MCF 10A (cell line): ENCODE results near the gene PPARD. TPM values are rescaled to one million over a fixed set of nuclear protein-coding genes. Genes with fewer than 3 reads are reported as not detected.

ENCODE experiments used
- BruUV-seq: library from RNA; stranded (reverse); fragments of 400-500 nt; replicated peaks from 2 replicates; lab custom pipeline; 2021; lab: Mats Ljungman, UMichigan
- CTCF ChIA-PET: fragments of 300-600 bp; sonication (Branson Sonifier 250); formaldehyde crosslinking; extraction: SDS; loops from one replicate; lab custom pipeline; 2021; ENCODE audit warnings: antibody characterized with exemption, inconsistent platforms; lab: Yijun Ruan, JAX
- POLR2A ChIA-PET: fragments of 300-600, 350-650 bp; sonication (Branson Sonifier 250); formaldehyde crosslinking; extraction: SDS; loops from one replicate; lab custom pipeline; 2020; ENCODE audit warnings: antibody characterized with exemption, inconsistent platforms; lab: Yijun Ruan, JAX
- DNase-seq: peaks from one replicate; pipeline ENCODE4 v3.0.0-alpha.2; 2018; ENCODE audit not compliant: unreplicated experiment
- H3K27ac Mint-ChIP-seq: one replicate; pipeline ENCODE4 v1.8.0; 2022; ENCODE audit warnings: mild to moderate bottlenecking, low read depth, mixed read lengths; ENCODE audit not compliant: unreplicated experiment
- H3K27me3 Mint-ChIP-seq: one replicate; pipeline ENCODE4 v1.8.0; 2022; ENCODE audit warnings: mixed read lengths; ENCODE audit not compliant: insufficient read depth, unreplicated experiment
- H3K36me3 Mint-ChIP-seq: one replicate; pipeline ENCODE4 v1.8.0; 2022; ENCODE audit warnings: mild to moderate bottlenecking, moderate library complexity, mixed read lengths; ENCODE audit not compliant: insufficient read depth, unreplicated experiment
- H3K4me1 Mint-ChIP-seq: one replicate; pipeline ENCODE4 v1.8.0; 2022; ENCODE audit warnings: mixed read lengths; ENCODE audit not compliant: insufficient read depth, unreplicated experiment
- H3K4me3 Mint-ChIP-seq: one replicate; pipeline ENCODE4 v1.8.0; 2022; ENCODE audit warnings: mild to moderate bottlenecking, moderate library complexity, mixed read lengths; ENCODE audit not compliant: unreplicated experiment
- H3K9me3 Mint-ChIP-seq: one replicate; pipeline ENCODE4 v1.8.0; 2022; ENCODE audit warnings: mixed read lengths; ENCODE audit not compliant: unreplicated experiment
- intact Hi-C: fragments of 100-400 bp; cut with micrococcal nuclease; formaldehyde crosslinking; loops from 2 replicates; pipeline ENCODE4 v1.14.1; 2022
- total RNA-seq: library from RNA; stranded (reverse); gene quantifications from 2 replicates; pipeline ENCODE4 v1.2.3, GENCODE V29; 2022
- TF ChIP-seq, protein P1 (sequence below): fragments of 200-600 bp; IDR thresholded peaks from one replicate; pipeline ENCODE4 v1.8.0; 2022; ENCODE audit warnings: antibody characterized with exemption, mild to moderate bottlenecking; ENCODE audit not compliant: unreplicated experiment

PPARD gene
- total RNA-seq, 1 experiment from 2014 or later: 13.8 TPM

DNA sequence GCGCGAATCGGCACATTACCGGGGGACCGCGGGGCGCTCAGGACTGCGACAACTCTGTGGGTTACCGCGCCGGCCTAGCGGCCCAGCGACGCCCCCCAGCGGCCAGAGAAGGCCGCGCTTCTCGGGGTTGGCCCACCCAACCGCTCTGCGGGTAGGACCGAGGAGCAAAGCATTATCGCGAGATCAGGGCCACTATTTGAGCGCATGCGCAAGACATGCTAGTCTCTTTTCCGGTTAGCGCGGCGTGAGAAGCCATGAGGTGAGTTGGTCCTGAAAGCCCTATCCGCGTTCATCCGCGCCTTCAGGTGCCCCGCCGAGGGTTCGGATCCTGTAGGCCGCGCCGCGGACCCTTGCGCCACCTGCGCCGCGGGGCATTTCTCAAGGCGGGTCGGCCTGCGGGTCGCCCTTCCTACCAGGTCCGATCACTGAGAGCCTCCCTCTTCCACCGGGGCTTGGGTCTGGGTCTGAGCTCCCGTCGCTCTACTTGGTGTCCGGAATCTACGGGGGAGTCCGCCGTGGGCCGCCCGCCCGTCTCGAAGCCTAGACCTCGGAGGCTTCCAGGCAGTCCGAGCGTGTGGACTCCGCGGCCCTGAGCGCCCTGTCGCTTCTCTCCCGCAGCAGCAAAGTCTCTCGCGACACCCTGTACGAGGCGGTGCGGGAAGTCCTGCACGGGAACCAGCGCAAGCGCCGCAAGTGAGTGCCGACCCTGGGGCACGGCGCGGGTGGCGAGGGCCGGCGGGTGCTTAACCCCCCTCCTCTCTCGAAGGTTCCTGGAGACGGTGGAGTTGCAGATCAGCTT, 126.0 kb downstream of the PPARD start, which contains the start of gene RPL10A:
Gene RPL10A, plus strand, starts transcription at position 221 of the 799 bp plus-strand sequence. Its CDS starts 34 bp downstream, at position 255.
- peak; percentile 97 for DNase-seq
- Mint-ChIP-seq H3K9me3 (no peaks in the 10 kb centered on the region), H3K27me3 (no peaks in the 10 kb centered on the region), H3K27ac (peak within 1 kb of the TSS; percentile 97), H3K4me1 (peaks cover 13% of the 10 kb centered on the region), H3K4me3 (peak within 1 kb of the TSS; percentile 95), H3K36me3 (peaks cover 77% of the 10 kb centered on the region)
- POLR2A ChIA-PET: interaction anchor here (0.6 to 10.3 kb wide), 21 partner anchors 9 to 729 kb away, joined by 3 to 198 read pairs (median 4); partner anchors contain the start of genes FANCE, PPARD, SRPK1 and TEAD3
- intact Hi-C loops: loop anchor here (1.0 to 2.0 kb wide), 5 partner anchors 14 to 268 kb away; partner anchors contain the start of genes ARMC12, DEF6 and PPARD
- CTCF ChIA-PET: interaction anchor here (0.6 to 4.0 kb wide), 22 partner anchors 9 to 1207 kb away, joined by 3 to 22 read pairs (median 4); partner anchors contain the start of genes DEF6 and FANCE
- TSS peak; percentile 57 for BruUV-seq
- TF ChIP-seq, protein P1, sequence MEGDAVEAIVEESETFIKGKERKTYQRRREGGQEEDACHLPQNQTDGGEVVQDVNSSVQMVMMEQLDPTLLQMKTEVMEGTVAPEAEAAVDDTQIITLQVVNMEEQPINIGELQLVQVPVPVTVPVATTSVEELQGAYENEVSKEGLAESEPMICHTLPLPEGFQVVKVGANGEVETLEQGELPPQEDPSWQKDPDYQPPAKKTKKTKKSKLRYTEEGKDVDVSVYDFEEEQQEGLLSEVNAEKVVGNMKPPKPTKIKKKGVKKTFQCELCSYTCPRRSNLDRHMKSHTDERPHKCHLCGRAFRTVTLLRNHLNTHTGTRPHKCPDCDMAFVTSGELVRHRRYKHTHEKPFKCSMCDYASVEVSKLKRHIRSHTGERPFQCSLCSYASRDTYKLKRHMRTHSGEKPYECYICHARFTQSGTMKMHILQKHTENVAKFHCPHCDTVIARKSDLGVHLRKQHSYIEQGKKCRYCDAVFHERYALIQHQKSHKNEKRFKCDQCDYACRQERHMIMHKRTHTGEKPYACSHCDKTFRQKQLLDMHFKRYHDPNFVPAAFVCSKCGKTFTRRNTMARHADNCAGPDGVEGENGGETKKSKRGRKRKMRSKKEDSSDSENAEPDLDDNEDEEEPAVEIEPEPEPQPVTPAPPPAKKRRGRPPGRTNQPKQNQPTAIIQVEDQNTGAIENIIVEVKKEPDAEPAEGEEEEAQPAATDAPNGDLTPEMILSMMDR: peak; percentile 92

DNA sequence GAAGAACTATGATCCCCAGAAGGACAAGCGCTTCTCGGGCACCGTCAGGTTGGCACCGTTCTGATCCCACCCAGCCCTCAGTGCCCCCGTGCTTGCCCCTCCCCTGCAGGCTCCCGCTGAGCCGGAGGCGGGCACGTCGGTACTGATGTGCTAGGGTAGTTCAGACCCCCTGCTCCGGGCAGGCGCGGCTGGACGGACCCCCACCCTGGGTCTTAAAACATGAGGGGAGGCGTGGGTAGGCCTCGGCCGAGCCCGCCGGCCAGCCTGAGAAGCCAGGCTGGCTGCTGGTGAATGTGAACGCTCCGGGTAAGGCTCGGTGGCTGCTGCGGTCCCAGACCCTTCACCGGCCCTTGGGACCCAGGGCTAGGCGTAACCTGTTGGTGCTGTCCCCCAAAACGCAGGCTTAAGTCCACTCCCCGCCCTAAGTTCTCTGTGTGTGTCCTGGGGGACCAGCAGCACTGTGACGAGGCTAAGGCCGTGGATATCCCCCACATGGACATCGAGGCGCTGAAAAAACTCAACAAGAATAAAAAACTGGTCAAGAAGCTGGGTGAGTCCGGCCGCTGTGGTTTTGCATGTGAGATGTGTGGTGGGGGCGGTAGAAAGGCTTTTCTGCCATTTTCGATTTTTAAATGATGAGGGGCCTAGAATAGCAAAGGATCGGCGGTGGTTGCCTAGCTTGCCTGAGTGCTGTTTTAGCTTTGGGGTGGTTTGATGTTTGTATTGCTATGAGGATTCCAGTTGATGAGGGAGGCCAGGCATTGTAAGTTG, 126.8 kb downstream of the PPARD start:
- ChIA-PET POLR2A (interaction anchor here (0.6 to 10.3 kb wide), 21 partner anchors 9 to 728 kb away, joined by 3 to 198 read pairs (median 4); partner anchors contain the start of genes FANCE, PPARD, SRPK1 and TEAD3), CTCF (interaction anchor here (0.6 to 4.0 kb wide), 12 partner anchors 10 to 1207 kb away, joined by 3 to 22 read pairs (median 4); partner anchors contain the start of genes DEF6 and FANCE)
- Mint-ChIP-seq H3K4me1 (peaks cover 13% of the 10 kb centered on the region), H3K27ac (peak overlapping the region; percentile 97), H3K27me3 (no peaks in the 10 kb centered on the region), H3K4me3 (peak overlapping the region; percentile 95), H3K9me3 (no peaks in the 10 kb centered on the region), H3K36me3 (peaks cover 78% of the 10 kb centered on the region)
- TF ChIP-seq, protein P1: no peak
- BruUV-seq: no TSS peak
- intact Hi-C loops: loop anchor here (1.0 to 2.0 kb wide), 5 partner anchors 15 to 268 kb away; partner anchors contain the start of genes ARMC12, DEF6 and PPARD
- DNase-seq: peak; percentile 4

DNA sequence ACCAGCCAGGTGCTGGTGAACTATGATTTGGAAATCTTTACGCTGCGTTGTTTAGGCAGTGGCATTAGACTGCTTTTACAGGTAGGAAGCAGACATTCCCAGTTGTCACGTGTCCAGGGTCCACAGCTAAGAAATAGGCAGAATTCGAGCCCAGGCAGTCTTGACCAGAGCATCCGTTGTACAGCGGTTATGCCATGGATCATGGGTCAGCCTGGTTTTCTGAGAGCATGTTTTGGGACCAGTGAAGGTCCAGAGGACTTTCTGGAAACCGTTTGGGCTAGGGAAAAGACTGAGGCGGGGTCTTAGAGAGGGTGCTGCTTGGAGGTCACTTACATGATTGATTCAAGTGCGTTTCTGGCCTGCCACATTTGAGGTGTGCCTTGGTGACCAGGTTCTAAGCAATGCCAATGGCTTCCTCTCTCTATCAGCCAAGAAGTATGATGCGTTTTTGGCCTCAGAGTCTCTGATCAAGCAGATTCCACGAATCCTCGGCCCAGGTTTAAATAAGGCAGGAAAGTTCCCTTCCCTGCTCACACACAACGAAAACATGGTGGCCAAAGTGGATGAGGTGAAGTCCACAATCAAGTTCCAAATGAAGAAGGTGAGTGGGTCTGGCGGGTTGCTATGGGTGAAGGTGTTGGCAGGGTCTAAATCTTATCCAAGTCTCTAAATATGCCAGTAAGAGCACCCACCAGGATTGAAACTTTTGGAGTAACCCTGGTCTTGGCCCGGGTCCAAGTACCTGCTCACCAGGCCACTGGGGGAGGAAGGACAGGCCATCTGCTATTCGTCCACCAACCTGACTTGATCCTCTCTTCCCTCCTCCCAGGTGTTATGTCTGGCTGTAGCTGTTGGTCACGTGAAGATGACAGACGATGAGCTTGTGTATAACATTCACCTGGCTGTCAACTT, 127.6 kb downstream of the PPARD start:
- CTCF ChIA-PET: interaction anchor here (0.6 to 1.3 kb wide), 10 partner anchors 10 to 300 kb away, joined by 3 to 7 read pairs (median 3); no protein-coding TSS in a partner anchor
- intact Hi-C loops: loop anchor here (2.0 kb wide), 2 partner anchors 15 to 267 kb away; partner anchors contain the start of gene ARMC12
- H3K27me3 Mint-ChIP-seq: no peaks in the 10 kb centered on the region
- peak overlapping the region; percentile 97 for H3K27ac Mint-ChIP-seq
- peak; percentile 73 for DNase-seq
- no peaks in the 10 kb centered on the region for H3K9me3 Mint-ChIP-seq
- H3K36me3 Mint-ChIP-seq: peaks cover 84% of the 10 kb centered on the region
- no TSS peak for BruUV-seq
- POLR2A ChIA-PET: interaction anchor here (0.6 to 10.3 kb wide), 19 partner anchors 8 to 341 kb away, joined by 3 to 198 read pairs (median 4); partner anchors contain the start of genes DEF6, FANCE, PPARD and TEAD3
- peaks cover 13% of the 10 kb centered on the region for H3K4me1 Mint-ChIP-seq
- TF ChIP-seq, protein P1: no peak
- peak overlapping the region; percentile 95 for H3K4me3 Mint-ChIP-seq
